ENCODE data around the gene MARCHF6.

Gene MARCHF6

GRCh38 chr5:10323588-10324488 lies 29.7 kb upstream of the MARCHF6 start:
- Histone ChIP-seq H3K4me3 (replicated peaks; ENCODE audit: insufficient read depth, low read length) (no peak overlapping the region), H3K27ac (replicated peaks) (no peak overlapping the region), H3K27me3 (ENCODE audit: insufficient read depth, poor library complexity, severe bottlenecking) (no peaks in the 10 kb centered on the region)
- TF ChIP-seq REST (IDR thresholded peaks at IDR 0.05; ENCODE audit: insufficient replicate concordance, low read depth): no peak
- no peak for TF ChIP-seq GABPA (IDR thresholded peaks at IDR 0.05; ENCODE audit: low read depth)
- TF ChIP-seq SPI1 (IDR thresholded peaks at IDR 0.05; ENCODE audit: borderline replicate concordance, low read depth): no peak
- TF ChIP-seq POLR2AphosphoS5 (IDR thresholded peaks at IDR 0.05; ENCODE audit: low read depth): no peak
- TF ChIP-seq CTCF (IDR thresholded peaks at IDR 0.05; ENCODE audit: insufficient read depth, low read length): no peak
- DNase-seq (ENCODE audit: low read depth in 1 of 2, low spot score in 1 of 2): no peak

GRCh38 chr5:10324518-10325370 lies 28.8 kb upstream of the MARCHF6 start:
- H3K4me3 ChIP-seq (replicated peaks; ENCODE audit: insufficient read depth, low read length): no peak overlapping the region
- TF ChIP-seq POLR2AphosphoS5 (IDR thresholded peaks at IDR 0.05; ENCODE audit: low read depth) (no peak), SPI1 (IDR thresholded peaks at IDR 0.05; ENCODE audit: borderline replicate concordance, low read depth) (peak; percentile 76), CTCF (IDR thresholded peaks at IDR 0.05; ENCODE audit: insufficient read depth, low read length) (no peak)
- no peaks in the 10 kb centered on the region for H3K27me3 ChIP-seq (ENCODE audit: insufficient read depth, poor library complexity, severe bottlenecking)
- DNase-seq (ENCODE audit: low read depth in 1 of 2, low spot score in 1 of 2): peak in 1 of 2 experiments; percentile 49
- H3K27ac ChIP-seq (replicated peaks): no peak overlapping the region

- Histone ChIP-seq H3K27me3 (ENCODE audit: insufficient read depth, poor library complexity, severe bottlenecking) (peaks cover 5% of the 10 kb centered on the region), H3K27ac (replicated peaks) (no peak overlapping the region), H3K4me3 (replicated peaks; ENCODE audit: insufficient read depth, low read length) (no peak overlapping the region)
- DNase-seq (ENCODE audit: low read depth in 1 of 2, low spot score in 1 of 2): no peak
- no peak for TF ChIP-seq CTCF (IDR thresholded peaks at IDR 0.05; ENCODE audit: insufficient read depth, low read length)
- no peak for TF ChIP-seq SPI1 (IDR thresholded peaks at IDR 0.05; ENCODE audit: borderline replicate concordance, low read depth)
- no peak for TF ChIP-seq POLR2AphosphoS5 (IDR thresholded peaks at IDR 0.05; ENCODE audit: low read depth)
- no peak for TF ChIP-seq REST (IDR thresholded peaks at IDR 0.05; ENCODE audit: insufficient replicate concordance, low read depth)
- no peak for TF ChIP-seq GABPA (IDR thresholded peaks at IDR 0.05; ENCODE audit: low read depth)
Measured at GRCh38 chr5:10328323-10328722, 25.2 kb upstream of the MARCHF6 start.
